Measurements from ENCODE around the gene PBRM1. TPM values are rescaled to one million over a fixed set of nuclear protein-coding genes. Genes with fewer than 3 reads are reported as not detected.

Gene PBRM1
- total RNA-seq, 1 donor from 2014 or later: 181 TPM

- DNase-seq (ENCODE audit: low spot score in 2 of 2) (no peak), FAIRE-seq (no peak)
Observed at GRCh38 chr3:52705438-52705687, 19.6 kb upstream of the PBRM1 start.

- FAIRE-seq: no peak
- DNase-seq (ENCODE audit: low spot score in 2 of 2): peak in 1 of 2 donors; percentile 26
Observed at GRCh38 chr3:52704611-52705437, 19.1 kb upstream of the PBRM1 start.

GRCh38 chr3:52703341-52703740 is 17.6 kb upstream of the PBRM1 start:
- FAIRE-seq (no peak), DNase-seq (ENCODE audit: low spot score in 2 of 2) (no peak)

GRCh38 chr3:52697632-52697965 is 11.9 kb upstream of the PBRM1 start:
- no peak for DNase-seq (ENCODE audit: low spot score in 2 of 2)
- FAIRE-seq: no peak

- DNase-seq (ENCODE audit: low spot score in 2 of 2) (no peak), FAIRE-seq (no peak)
Observed at GRCh38 chr3:52696830-52697631, 11.3 kb upstream of the PBRM1 start.

GRCh38 chr3:52695798-52696671 is 10.3 kb upstream of the PBRM1 start:
- DNase-seq (ENCODE audit: low spot score in 2 of 2) (no peak), FAIRE-seq (no peak)

GRCh38 chr3:52694528-52695189 is 8.9 kb upstream of the PBRM1 start:
- no peak for FAIRE-seq
- no peak for DNase-seq (ENCODE audit: low spot score in 2 of 2)

GRCh38 chr3:52693071-52693470 is 7.4 kb upstream of the PBRM1 start:
- DNase-seq (ENCODE audit: low spot score in 2 of 2): no peak
- FAIRE-seq: no peak

- no peak for DNase-seq (ENCODE audit: low spot score in 2 of 2)
- FAIRE-seq: no peak
Observed at GRCh38 chr3:52690560-52690959, 4.8 kb upstream of the PBRM1 start.

- DNase-seq (ENCODE audit: low spot score in 2 of 2) (no peak), FAIRE-seq (no peak)
Observed at GRCh38 chr3:52689151-52689550, 3.4 kb upstream of the PBRM1 start.

GRCh38 chr3:52688266-52688665 is 2.6 kb upstream of the PBRM1 start:
- FAIRE-seq (no peak), DNase-seq (ENCODE audit: low spot score in 2 of 2) (no peak)

GRCh38 chr3:52685285-52685708 is 416 bp downstream of the PBRM1 start:
- peak; percentile 91 to 96 for DNase-seq (ENCODE audit: low spot score in 2 of 2)
- FAIRE-seq: no peak

GRCh38 chr3:52684184-52684583 is 1.5 kb downstream of the PBRM1 start:
- DNase-seq (ENCODE audit: low spot score in 2 of 2) (no peak), FAIRE-seq (no peak)

- DNase-seq (ENCODE audit: low spot score in 2 of 2) (no peak), FAIRE-seq (no peak)
Observed at GRCh38 chr3:52683611-52684010, 2.1 kb downstream of the PBRM1 start.

- no peak for FAIRE-seq
- peak in 1 of 2 donors; percentile 26 for DNase-seq (ENCODE audit: low spot score in 2 of 2)
Observed at GRCh38 chr3:52682016-52682415, 3.7 kb downstream of the PBRM1 start.

GRCh38 chr3:52681596-52681995 is 4.1 kb downstream of the PBRM1 start:
- no peak for DNase-seq (ENCODE audit: low spot score in 2 of 2)
- FAIRE-seq: no peak

- FAIRE-seq: no peak
Observed at GRCh38 chr3:52679811-52680210, 5.9 kb downstream of the PBRM1 start.

GRCh38 chr3:52679199-52679538 is 6.5 kb downstream of the PBRM1 start:
- DNase-seq (ENCODE audit: low spot score in 2 of 2): no peak
- FAIRE-seq: no peak

More at GRCh38 chr3:52679811-52680210, 5.9 kb downstream of the PBRM1 start:
- DNase-seq (ENCODE audit: low spot score in 2 of 2): no peak

- DNase-seq (ENCODE audit: low spot score in 2 of 2): no peak
- no peak for FAIRE-seq
Observed at GRCh38 chr3:52678265-52679198, 7.2 kb downstream of the PBRM1 start.

All from frontal cortex (tissue), 4 donors.